Measurements from ENCODE around the gene MED25.

DNA sequence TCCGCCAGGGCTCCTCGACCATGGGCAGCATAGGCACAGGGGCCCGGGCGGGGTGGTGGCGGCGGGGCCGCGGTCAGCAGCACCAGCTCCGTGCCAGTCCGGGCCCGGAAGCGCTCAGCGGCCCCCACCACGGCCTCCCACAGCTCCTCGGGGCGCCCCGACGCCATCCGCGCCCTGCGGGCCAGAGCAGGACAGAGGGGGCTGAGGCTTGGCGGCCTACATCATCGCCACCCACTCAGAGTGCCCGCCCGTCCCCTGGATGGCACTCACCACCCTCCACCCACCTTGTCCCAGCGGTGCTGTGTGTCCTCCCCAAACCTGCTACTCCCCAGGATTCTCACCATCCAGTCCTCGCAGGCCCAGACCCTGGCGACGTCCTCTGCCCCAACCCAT lies 55.0 kb downstream of the MED25 start:
- TF ChIP-seq CTCF (IDR thresholded peaks at IDR 0.05) (no peak), POLR2A (IDR thresholded peaks at IDR 0.05) (no peak)

All from prostate gland (tissue), 2 donors.